HG03280 (cell line): ENCODE results near the gene LHFPL2.
A peak's percentile ranks its signal among the peaks of the same experiment; 100 is the strongest.

ENCODE experiments used
- ATAC-seq: cut with Tn5 transposase; IDR thresholded peaks from one replicate; pipeline ENCODE4 v1.9.1; 2021; ENCODE audit warnings: mild to moderate bottlenecking, moderate library complexity; ENCODE audit not compliant: unreplicated experiment

The LHFPL2 gene

GRCh38 chr5:78527054-78527859 is 121.3 kb downstream of the LHFPL2 start:
- ATAC-seq = no peak

GRCh38 chr5:78526049-78526525 is 122.5 kb downstream of the LHFPL2 start:
- no peak for ATAC-seq

- ATAC-seq = no peak
Observed at GRCh38 chr5:78523314-78524193, 125.0 kb downstream of the LHFPL2 start.

- no peak for ATAC-seq
Observed at GRCh38 chr5:78522476-78523260, 125.9 kb downstream of the LHFPL2 start.

GRCh38 chr5:78521455-78521854 is 127.1 kb downstream of the LHFPL2 start:
- ATAC-seq = no peak

- no peak for ATAC-seq
Observed at GRCh38 chr5:78519198-78519941, 129.2 kb downstream of the LHFPL2 start.

GRCh38 chr5:78518365-78519197 is 130.0 kb downstream of the LHFPL2 start:
- ATAC-seq = no peak

- no peak for ATAC-seq
Observed at GRCh38 chr5:78515670-78516069, 132.9 kb downstream of the LHFPL2 start.

GRCh38 chr5:78514427-78515330 is 133.9 kb downstream of the LHFPL2 start:
- ATAC-seq = no peak

- no peak for ATAC-seq
Observed at GRCh38 chr5:78513441-78513840, 135.1 kb downstream of the LHFPL2 start.

- ATAC-seq = no peak
Observed at GRCh38 chr5:78512435-78512834, 136.1 kb downstream of the LHFPL2 start.

GRCh38 chr5:78511121-78511906 is 137.3 kb downstream of the LHFPL2 start:
- ATAC-seq = no peak

- ATAC-seq = peak; percentile 90
Observed at GRCh38 chr5:78509884-78510769, 138.4 kb downstream of the LHFPL2 start.

- no peak for ATAC-seq
Observed at GRCh38 chr5:78509145-78509865, 139.3 kb downstream of the LHFPL2 start.

GRCh38 chr5:78508186-78508765 is 140.3 kb downstream of the LHFPL2 start:
- ATAC-seq = no peak

- no peak for ATAC-seq
Observed at GRCh38 chr5:78507531-78507930, 141.0 kb downstream of the LHFPL2 start.
